DOHH2 (cell line): ENCODE data around the gene SCAMP2.

ENCODE experiments used
- H3F3A ChIP-seq: fragments of 200-600 bp; sonication (generic), shearing (Covaris generic); 2 replicates; pipeline ENCODE4 v1.6.0; 2016; ENCODE audit warnings: antibody characterized with exemption, mild to moderate bottlenecking; ENCODE audit not compliant: control insufficient read depth, insufficient read depth
- H3K27ac ChIP-seq: fragments of 200-600 bp; sonication (generic); 2 replicates; pipeline ENCODE4 v1.5.1; 2014; ENCODE audit warnings: low read depth, mild to moderate bottlenecking, low read length, moderate library complexity
- H3K27me3 ChIP-seq: fragments of 200-600 bp; sonication (generic); 2 replicates; pipeline ENCODE4 v1.6.1; 2014; ENCODE audit warnings: mild to moderate bottlenecking, low read length, mixed read lengths; ENCODE audit not compliant: control insufficient read depth
- H3K36me3 ChIP-seq: fragments of 200-600 bp; sonication (generic); 2 replicates; pipeline ENCODE4 v1.6.1; 2014; ENCODE audit warnings: mild to moderate bottlenecking, low read length, moderate library complexity, mixed read lengths; ENCODE audit not compliant: control insufficient read depth
- H3K4me1 ChIP-seq: fragments of 200-600 bp; sonication (generic); 2 replicates; pipeline ENCODE4 v1.6.1; 2014; ENCODE audit warnings: mild to moderate bottlenecking, low read length, mixed read lengths; ENCODE audit not compliant: control insufficient read depth
- H3K4me2 ChIP-seq: fragments of 200-600 bp; sonication (generic); 2 replicates; pipeline ENCODE4 v1.6.0; 2014; ENCODE audit warnings: mild to moderate bottlenecking, low read length, moderate library complexity
- H3K4me3 ChIP-seq: fragments of 200-600 bp; sonication (generic); 2 replicates; pipeline ENCODE4 v1.5.1; 2014; ENCODE audit warnings: mild to moderate bottlenecking, low read length, mixed read lengths
- H3K79me2 ChIP-seq: fragments of 200-600 bp; sonication (generic); 2 replicates; pipeline ENCODE4 v1.6.1; 2014; ENCODE audit warnings: mild to moderate bottlenecking, low read length, mixed read lengths; ENCODE audit not compliant: control insufficient read depth
- H3K9me2 ChIP-seq: fragments of 200-600 bp; sonication (generic); replicated peaks from 2 replicates; pipeline ENCODE4 v1.6.1; 2014; ENCODE audit warnings: mild to moderate bottlenecking, low read length, mixed read lengths; ENCODE audit not compliant: control insufficient read depth
- H3K9me3 ChIP-seq: fragments of 200-600 bp; sonication (generic); 2 replicates; pipeline ENCODE4 v1.6.1; 2014; ENCODE audit warnings: antibody characterized with exemption, low read length, mixed read lengths; ENCODE audit not compliant: control insufficient read depth, insufficient read depth
- H4K20me1 ChIP-seq: fragments of 200-600 bp; sonication (generic); 2 replicates; pipeline ENCODE4 v1.6.0; 2014; ENCODE audit warnings: low read depth, mild to moderate bottlenecking, antibody characterized with exemption, low read length, moderate library complexity; ENCODE audit not compliant: control insufficient read depth, insufficient read depth
- EZH2phosphoT487 ChIP-seq: fragments of 200-600 bp; sonication (generic); IDR thresholded peaks from 2 replicates; pipeline ENCODE4 v1.6.1; 2017; ENCODE audit warnings: borderline replicate concordance, mild to moderate bottlenecking, antibody characterized with exemption, low read length, moderate library complexity, mixed read lengths
- TF ChIP-seq, protein P1 (sequence below): fragments of 200-600 bp; sonication (generic); IDR thresholded peaks from one replicate; pipeline ENCODE4 v1.5.1; 2014; ENCODE audit warnings: antibody characterized with exemption, mild to moderate bottlenecking, low read depth, low read length; ENCODE audit not compliant: poor library complexity, severe bottlenecking

SCAMP2 gene

DNA sequence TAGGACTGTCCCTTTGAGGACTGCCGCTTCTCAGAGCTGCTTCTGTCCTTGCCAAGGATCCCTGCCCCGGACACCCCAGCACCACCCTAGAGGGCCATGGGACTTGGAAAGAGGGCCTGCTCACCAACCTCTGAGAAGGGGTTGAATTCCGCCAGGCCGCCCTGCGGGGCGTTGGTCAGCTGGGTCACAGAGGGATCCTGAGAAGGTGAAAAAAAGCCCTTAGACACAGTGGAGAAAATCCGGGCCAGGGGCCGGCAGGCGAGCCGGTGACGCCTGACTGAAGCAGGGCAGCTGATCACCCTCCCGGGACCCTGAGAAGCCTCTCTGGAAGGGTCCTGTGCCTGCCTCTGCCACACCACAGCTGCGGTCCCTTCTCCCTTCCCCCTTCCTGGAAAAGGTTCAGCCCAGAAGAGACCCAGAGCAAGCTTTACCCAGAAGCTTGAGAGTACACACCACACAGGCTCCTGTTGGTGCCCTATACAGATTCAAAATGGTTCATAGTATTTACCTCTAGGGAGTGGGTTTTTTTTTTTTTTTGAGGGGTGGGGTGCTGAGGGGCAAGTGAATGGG lies 18.6 kb downstream of the SCAMP2 start:
- no peak overlapping the region for H3K4me2 ChIP-seq
- H3K36me3 ChIP-seq = peaks cover 54% of the 10 kb centered on the region
- H3K27ac ChIP-seq = no peak overlapping the region

DNA sequence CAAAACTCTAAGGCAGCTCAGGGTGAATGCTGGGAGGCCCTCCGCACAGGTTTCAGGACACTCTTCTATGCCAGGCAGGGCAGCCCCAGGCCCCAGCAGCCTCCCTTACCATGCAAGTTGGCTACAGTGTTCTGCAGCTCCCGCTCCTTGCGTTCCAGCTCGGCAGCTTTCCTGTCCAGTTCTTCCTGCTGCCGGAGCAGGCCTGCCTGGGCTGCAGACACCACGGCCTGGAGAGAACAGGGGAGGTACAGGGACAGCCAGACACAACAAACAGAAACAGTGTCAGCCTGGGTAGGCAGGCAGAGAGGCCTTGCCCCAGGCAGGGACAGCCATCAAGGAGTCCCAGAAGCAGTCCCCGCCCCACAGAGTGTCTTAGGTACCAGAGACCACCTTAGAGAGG lies 21.2 kb downstream of the SCAMP2 start:
- Histone ChIP-seq H4K20me1 (no peaks in the 10 kb centered on the region), H3K9me3 (no peaks in the 10 kb centered on the region), H3K36me3 (peaks cover 62% of the 10 kb centered on the region), H3K4me1 (peaks cover 5% of the 10 kb centered on the region), H3K9me2 (no peaks in the 10 kb centered on the region), H3F3A (no peaks in the 10 kb centered on the region), H3K27me3 (no peaks in the 10 kb centered on the region), H3K27ac (no peak overlapping the region), H3K4me2 (no peak overlapping the region), H3K4me3 (no peak overlapping the region), H3K79me2 (peaks cover 5% of the 10 kb centered on the region)
- TF ChIP-seq, protein P1, sequence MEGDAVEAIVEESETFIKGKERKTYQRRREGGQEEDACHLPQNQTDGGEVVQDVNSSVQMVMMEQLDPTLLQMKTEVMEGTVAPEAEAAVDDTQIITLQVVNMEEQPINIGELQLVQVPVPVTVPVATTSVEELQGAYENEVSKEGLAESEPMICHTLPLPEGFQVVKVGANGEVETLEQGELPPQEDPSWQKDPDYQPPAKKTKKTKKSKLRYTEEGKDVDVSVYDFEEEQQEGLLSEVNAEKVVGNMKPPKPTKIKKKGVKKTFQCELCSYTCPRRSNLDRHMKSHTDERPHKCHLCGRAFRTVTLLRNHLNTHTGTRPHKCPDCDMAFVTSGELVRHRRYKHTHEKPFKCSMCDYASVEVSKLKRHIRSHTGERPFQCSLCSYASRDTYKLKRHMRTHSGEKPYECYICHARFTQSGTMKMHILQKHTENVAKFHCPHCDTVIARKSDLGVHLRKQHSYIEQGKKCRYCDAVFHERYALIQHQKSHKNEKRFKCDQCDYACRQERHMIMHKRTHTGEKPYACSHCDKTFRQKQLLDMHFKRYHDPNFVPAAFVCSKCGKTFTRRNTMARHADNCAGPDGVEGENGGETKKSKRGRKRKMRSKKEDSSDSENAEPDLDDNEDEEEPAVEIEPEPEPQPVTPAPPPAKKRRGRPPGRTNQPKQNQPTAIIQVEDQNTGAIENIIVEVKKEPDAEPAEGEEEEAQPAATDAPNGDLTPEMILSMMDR = no peak
- no peak for TF ChIP-seq EZH2phosphoT487

More for the DNA sequence above, 18.6 kb downstream of the SCAMP2 start:
- Histone ChIP-seq H3K9me3 (no peaks in the 10 kb centered on the region), H3K4me1 (peaks cover 31% of the 10 kb centered on the region), H3K9me2 (no peaks in the 10 kb centered on the region), H3F3A (no peaks in the 10 kb centered on the region), H3K27me3 (no peaks in the 10 kb centered on the region), H3K4me3 (no peak overlapping the region), H4K20me1 (0 out of 2 replicates have a peak, but pooled peaks cover under 1% of the 10 kb centered on the region), H3K79me2 (peaks cover 28% of the 10 kb centered on the region)
- no peak for TF ChIP-seq EZH2phosphoT487
- TF ChIP-seq, protein P1 = no peak

DNA sequence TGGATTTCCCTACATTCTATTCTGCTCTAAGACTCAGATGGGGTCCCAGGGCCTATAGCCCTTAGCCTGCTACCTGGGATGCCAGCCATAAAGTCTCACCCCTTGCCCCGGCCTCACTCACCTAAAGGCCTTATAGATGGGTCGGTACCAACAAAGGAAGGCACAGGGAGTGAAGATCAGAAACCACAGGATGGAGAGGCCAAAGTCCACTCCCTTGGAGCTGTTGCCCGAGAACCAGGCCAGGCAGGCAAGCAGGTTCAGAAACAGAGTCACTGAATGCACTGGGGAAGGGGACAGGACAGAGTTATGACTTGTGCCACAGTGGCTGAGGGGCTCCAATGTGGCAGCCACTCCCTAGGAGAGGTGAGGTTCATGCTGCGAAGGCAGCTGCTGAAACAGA lies 22.8 kb downstream of the SCAMP2 start:
- Histone ChIP-seq H3F3A (no peaks in the 10 kb centered on the region), H3K36me3 (peaks cover 65% of the 10 kb centered on the region)
- TF ChIP-seq EZH2phosphoT487 = no peak
- TF ChIP-seq, protein P1 = no peak

More for the DNA sequence above, 22.8 kb downstream of the SCAMP2 start:
- Histone ChIP-seq H3K4me2 (no peak overlapping the region), H3K4me3 (no peak overlapping the region), H4K20me1 (no peaks in the 10 kb centered on the region), H3K27me3 (no peaks in the 10 kb centered on the region), H3K79me2 (no peaks in the 10 kb centered on the region), H3K9me2 (no peaks in the 10 kb centered on the region), H3K4me1 (peaks cover 2% of the 10 kb centered on the region), H3K27ac (no peak overlapping the region), H3K9me3 (no peaks in the 10 kb centered on the region)
